ENCODE data around the gene NCS1.

- TF ChIP-seq CTCF (IDR thresholded peaks at IDR 0.05; ENCODE audit: low read depth, low read length, poor library complexity, severe bottlenecking) (no peak), EZH2phosphoT487 (IDR thresholded peaks at IDR 0.05; ENCODE audit: borderline replicate concordance, low read length) (no peak)
These were observed 25.0 kb upstream of the NCS1 start for GRCh38 chr9:130147198-130147597.

Measured in DOHH2 (cell line).